MM.1S (cell line): ENCODE data around the gene MRPL58.

Experiments used
- CTCF ChIP-seq: fragments of 300-600 bp; sonication (generic); IDR thresholded peaks from 2 replicates; pipeline ENCODE4 v1.5.1; 2016; ENCODE audit warnings: antibody characterized with exemption, low read length, mixed read lengths
- EZH2 ChIP-seq: fragments of 300-600 bp; sonication (generic); optimal IDR thresholded peaks from 2 replicates; pipeline ENCODE3; 2017; ENCODE audit warnings: low read depth, mild to moderate bottlenecking, antibody characterized with exemption, low read length, mixed read lengths
- EZH2phosphoT487 ChIP-seq: fragments of 300-600 bp; sonication (generic); IDR thresholded peaks from 2 replicates; pipeline ENCODE4 v1.6.1; 2018; ENCODE audit warnings: antibody characterized with exemption, low read length

GRCh38 chr17:75032720-75033280, 20.3 kb downstream of the MRPL58 start:
- no peak for TF ChIP-seq EZH2
- TF ChIP-seq CTCF, result no peak
- no peak for TF ChIP-seq EZH2phosphoT487
